GM12878 (cell line): Measurements from ENCODE around the gene DCTN1. TPM values are rescaled to one million over a fixed set of nuclear protein-coding genes. Genes with fewer than 3 reads are reported as not detected.

ENCODE experiments used
- ATAC-seq: fragments of 200-7000 bp; cut with Tn5 transposase; 3 replicates; pipeline ENCODE4 v1.9.1; 2020; ENCODE audit warnings: mild to moderate bottlenecking, moderate library complexity
- BruUV-seq: library from RNA; stranded (reverse); fragments of 400-500 nt; replicated peaks from 2 replicates; lab custom pipeline; 2021; lab: Mats Ljungman, UMichigan
- CTCF ChIA-PET: fragments of 300-600 bp; sonication (Branson Sonifier 250); formaldehyde crosslinking; extraction: SDS; loops from one replicate; lab custom pipeline; 2021; ENCODE audit warnings: inconsistent platforms; lab: Yijun Ruan, JAX
- POLR2A ChIA-PET: fragments of 350-600 bp; formaldehyde crosslinking; extraction: SDS; loops from one replicate; lab custom pipeline; 2021; ENCODE audit warnings: inconsistent platforms; lab: Charles Lee
- RAD21 ChIA-PET: fragments of 300-600 bp; sonication (Branson Sonifier 250); formaldehyde crosslinking; loops from one replicate; lab custom pipeline; 2023; ENCODE audit warnings: antibody characterized with exemption; ENCODE audit not compliant: unreplicated experiment; lab: Charles Lee
- SMC1A ChIA-PET: fragments of 300-600 bp; sonication (Branson Sonifier 250); formaldehyde crosslinking; loops from one replicate; lab custom pipeline; 2023; ENCODE audit not compliant: unreplicated experiment, uncharacterized antibody; lab: Charles Lee
- DNase-seq: peaks from one replicate; pipeline ENCODE4 v3.0.0-alpha.2; 2011; ENCODE audit warnings: low read depth, low spot score
- FAIRE-seq: peaks from 3 replicates; lab custom pipeline; 2011; peaks lifted over from hg19 to GRCh38; lab: Jason Lieb, UNC
- H2AFZ ChIP-seq: 2 replicates; pipeline ENCODE4 v1.6.0; 2011; ENCODE audit warnings: low read depth, low read length, control low read depth; ENCODE audit not compliant: control insufficient read depth
- H3K27ac ChIP-seq: 2 replicates; pipeline ENCODE4 v1.5.1; 2011; ENCODE audit warnings: control low read depth; ENCODE audit not compliant: control insufficient read depth, insufficient read depth
- H3K27me3 ChIP-seq, 2 experiments: replicated peaks in 1 of 2; 2 replicates each; pipeline versions ENCODE4 v1.6.0 to v1.6.1; 2011; ENCODE audit warnings: low read length in 1 of 2; ENCODE audit not compliant: control insufficient read depth in 2 of 2, insufficient read depth in 2 of 2
- H3K36me3 ChIP-seq, 2 experiments: 2 replicates each; pipeline ENCODE4 v1.5.1; 2011; ENCODE audit warnings: low read length in 1 of 2; ENCODE audit not compliant: control insufficient read depth in 2 of 2, insufficient read depth in 2 of 2
- H3K4me1 ChIP-seq: 2 replicates; pipeline ENCODE4 v1.6.1; 2011; ENCODE audit warnings: mild to moderate bottlenecking, low read length, moderate library complexity, mixed read lengths; ENCODE audit not compliant: control insufficient read depth, insufficient read depth
- H3K4me2 ChIP-seq: 2 replicates; pipeline ENCODE4 v1.6.0; 2011; ENCODE audit warnings: control low read depth; ENCODE audit not compliant: control insufficient read depth, insufficient read depth
- H3K4me3 ChIP-seq: fragments of 200-600 bp; sonication (generic); 2 replicates; pipeline ENCODE4 v1.5.1; 2016
- H3K79me2 ChIP-seq: 2 replicates; pipeline ENCODE4 v1.6.0; 2011; ENCODE audit warnings: low read length; ENCODE audit not compliant: control insufficient read depth, insufficient read depth
- H3K9ac ChIP-seq: 2 replicates; pipeline ENCODE4 v1.8.0; 2011; ENCODE audit warnings: low read length, control low read depth, mixed read lengths; ENCODE audit not compliant: control insufficient read depth, insufficient read depth
- H3K9me3 ChIP-seq: replicated peaks from 3 replicates; pipeline ENCODE4 v1.5.1; 2011; ENCODE audit warnings: mild to moderate bottlenecking, low read length; ENCODE audit not compliant: control insufficient read depth, insufficient read depth
- H4K20me1 ChIP-seq: 2 replicates; pipeline ENCODE4 v1.6.0; 2011; ENCODE audit not compliant: control insufficient read depth, insufficient read depth
- BCL11A ChIP-seq: IDR thresholded peaks from 2 replicates; pipeline ENCODE4 v1.6.1; 2011; ENCODE audit warnings: low read depth, low read length
- CHD1 ChIP-seq: IDR thresholded peaks from 2 replicates; pipeline ENCODE4 v1.6.1; 2012; ENCODE audit warnings: low read depth, low read length, improper control_type of control experiment
- RB1 ChIP-seq: fragments of 450-650 bp; formaldehyde crosslinking; IDR thresholded peaks from 2 replicates; pipeline ENCODE4 v1.6.1; 2017; ENCODE audit warnings: mild to moderate bottlenecking, borderline replicate concordance
- SIX5 ChIP-seq: IDR thresholded peaks from 2 replicates; pipeline ENCODE4 v1.6.1; 2011; ENCODE audit warnings: mild to moderate bottlenecking, low read depth, low read length, moderate library complexity; ENCODE audit not compliant: severe bottlenecking
- SP1 ChIP-seq: IDR thresholded peaks from one replicate; pipeline ENCODE4 v1.6.1; 2011; ENCODE audit warnings: low read depth, low read length
- SPI1 ChIP-seq: IDR thresholded peaks from 2 replicates; pipeline ENCODE4 v1.6.1; 2011; ENCODE audit warnings: low read depth, mild to moderate bottlenecking, low read length, moderate library complexity, borderline replicate concordance; ENCODE audit not compliant: insufficient read depth
- SREBF2 ChIP-seq: IDR thresholded peaks from 2 replicates; pipeline ENCODE4 v1.6.1; 2012; ENCODE audit warnings: mild to moderate bottlenecking, low read length
- TCF12 ChIP-seq: IDR thresholded peaks from 2 replicates; pipeline ENCODE4 v1.6.1; 2011; ENCODE audit warnings: low read depth, mild to moderate bottlenecking, low read length
- YY1 ChIP-seq: IDR thresholded peaks from 2 replicates; pipeline ENCODE4 v1.6.1; 2011; ENCODE audit warnings: low read depth, mild to moderate bottlenecking, low read length
- WGBS: methylation state at CpG from one replicate; pipeline ENCODE4 v1.1.6; 2016; ENCODE audit warnings: low lambda C conversion rate; ENCODE audit not compliant: insufficient replicate concordance, insufficient coverage; ENCODE audit errors: missing lambda C conversion rate; 5-methylcytosine and 5-hydroxymethylcytosine counted together
- in situ Hi-C: fragments of 300-500 bp; cut with MboI; formaldehyde crosslinking; loops from 9 replicates; pipeline ENCODE4 v1.14.3; 2018; ENCODE audit warnings: mixed read lengths
- intact Hi-C: fragments of 100-400 bp; cut with micrococcal nuclease; formaldehyde crosslinking; loops from one replicate; pipeline ENCODE4 v1.14.2; 2022; ENCODE audit not compliant: unreplicated experiment
- polyA plus RNA-seq, 11 experiments: library from polyadenylated mRNA; depleted of rRNA in 4 of 11; unstranded in 6 of 11; stranded (reverse) in 5 of 11; fragments of >200 nt; fragmentation: Nextera tagmentation in 4 of 11; fragmentation: Illumina TruSeq in 1 of 11; extraction: Ambion mirVana in 4 of 11; extraction: Trizol in 1 of 11; gene quantifications; 1 replicate in 1 of 11; 2 replicates in 10 of 11; pipeline versions ENCODE4 v1.2.1 to v1.2.3, GENCODE V29; 2011 to 2016; ENCODE audit warnings: inconsistent platforms in 2 of 11, missing spikeins in 2 of 11, low read depth in 1 of 11
- total RNA-seq, 4 experiments: library from RNA; depleted of rRNA in 3 of 4; stranded (reverse); fragments of >200 nt in 3 of 4; fragmentation: Illumina TruSeq in 1 of 4; extraction: Trizol in 1 of 4; gene quantifications; 2 replicates each; pipeline versions ENCODE4 v1.2.1 to v1.2.3, GENCODE V29; 2013 to 2021

Gene DCTN1
- total and polyA plus RNA-seq, 10 of the 15 experiments (the other 5 are each of a cell fraction or from before 2014, with no cell fraction given) = 44.1 to 116 (median 64.8) TPM

- H3K27me3 ChIP-seq = no peaks in the 10 kb centered on the region
- H3K9ac ChIP-seq = no peak overlapping the region
- H3K9me3 ChIP-seq = no peaks in the 10 kb centered on the region
- peaks cover 35 to 53% of the 10 kb centered on the region in 2 experiments; a peak in 3 of 4 replicates for H3K36me3 ChIP-seq
- no peak overlapping the region for H3K4me2 ChIP-seq
- WGBS = 77% methylated on average over 3 of the region's 3 CpGs
- no peak overlapping the region for H3K4me3 ChIP-seq
- no peak for TF ChIP-seq SIX5
- TF ChIP-seq SREBF2 = no peak
- TF ChIP-seq SPI1 = no peak
- TF ChIP-seq RB1 = no peak
- no peak for TF ChIP-seq CHD1
- no peak for TF ChIP-seq YY1
- TF ChIP-seq BCL11A = no peak
- no peak for TF ChIP-seq SP1
- no peak for TF ChIP-seq TCF12
- intact Hi-C loops = no loop called here
- FAIRE-seq (no peak), DNase-seq (no peak), ATAC-seq (no peak)
- no peak overlapping the region for H2AFZ ChIP-seq
- POLR2A ChIA-PET = interaction anchor here (0.6 kb wide), 1 partner anchor 188 kb away, joined by 5 read pairs; no protein-coding TSS in a partner anchor
- in situ Hi-C loops = no loop called here
- no peaks in the 10 kb centered on the region for H3K79me2 ChIP-seq
- H4K20me1 ChIP-seq = no peaks in the 10 kb centered on the region
- H3K27ac ChIP-seq = no peak overlapping the region
- BruUV-seq = no TSS peak
- CTCF ChIA-PET = no interaction called here
- H3K4me1 ChIP-seq = no peaks in the 10 kb centered on the region
- RAD21 ChIA-PET = no interaction called here
- SMC1A ChIA-PET = interaction anchor here (1.9 kb wide), 1 partner anchor 16 kb away, joined by 6 read pairs; no protein-coding TSS in a partner anchor
Measured at GRCh38 chr2:74366036-74366435, 14.1 kb downstream of the DCTN1 start.
